Measurements from ENCODE around the gene AP3D1.

AP3D1 gene

DNA sequence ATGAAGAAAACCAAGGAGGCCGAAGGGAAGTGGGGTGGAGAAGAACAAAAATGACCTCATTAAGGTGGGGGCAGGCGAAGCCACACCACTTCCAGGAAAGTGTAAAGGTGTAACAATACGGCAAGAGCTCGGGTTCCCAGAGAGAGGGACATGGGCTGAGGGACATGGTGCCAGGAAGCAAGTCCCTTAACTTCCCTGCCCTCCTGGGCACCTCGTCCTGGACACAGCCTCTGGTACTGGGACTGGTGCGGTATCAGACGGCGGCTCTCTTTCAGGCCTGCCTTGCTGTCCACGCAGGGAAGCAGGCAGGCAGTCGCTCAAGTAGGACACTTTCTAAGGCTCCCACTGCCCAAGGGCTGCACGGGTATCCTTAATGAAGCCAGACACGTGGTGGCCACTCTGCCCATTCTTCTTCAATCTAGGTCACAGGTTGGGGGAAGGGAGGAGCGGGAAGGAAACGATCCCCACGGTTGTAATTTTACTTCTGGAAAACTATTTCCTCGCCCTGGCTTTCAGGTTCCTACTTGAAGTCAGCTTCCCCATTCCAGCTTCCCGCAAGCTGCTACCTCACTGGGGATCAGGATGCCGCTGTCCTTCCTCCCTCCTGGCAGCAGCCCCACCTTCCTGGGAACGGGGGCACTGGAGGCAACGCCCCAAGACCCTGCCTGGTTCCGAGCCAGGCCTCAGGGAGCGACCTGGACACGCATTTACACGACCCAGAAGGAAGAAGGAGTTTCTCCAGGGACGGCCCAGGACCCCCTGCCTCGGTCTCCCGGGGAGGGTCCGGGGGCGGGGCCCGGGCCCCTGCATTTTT lies 1.2 kb downstream of the AP3D1 start:
- TF ChIP-seq GATA2 (IDR thresholded peaks at IDR 0.05; ENCODE audit: low read depth, low read length) (no peak), GATA3 (IDR thresholded peaks at IDR 0.05; ENCODE audit: low read depth, low read length) (no peak)

- TF ChIP-seq GATA3 (IDR thresholded peaks at IDR 0.05; ENCODE audit: low read depth, low read length) (no peak), GATA2 (IDR thresholded peaks at IDR 0.05; ENCODE audit: low read depth, low read length) (no peak)
Measured at GRCh38 chr19:2148482-2149135, 2.8 kb downstream of the AP3D1 start.

DNA sequence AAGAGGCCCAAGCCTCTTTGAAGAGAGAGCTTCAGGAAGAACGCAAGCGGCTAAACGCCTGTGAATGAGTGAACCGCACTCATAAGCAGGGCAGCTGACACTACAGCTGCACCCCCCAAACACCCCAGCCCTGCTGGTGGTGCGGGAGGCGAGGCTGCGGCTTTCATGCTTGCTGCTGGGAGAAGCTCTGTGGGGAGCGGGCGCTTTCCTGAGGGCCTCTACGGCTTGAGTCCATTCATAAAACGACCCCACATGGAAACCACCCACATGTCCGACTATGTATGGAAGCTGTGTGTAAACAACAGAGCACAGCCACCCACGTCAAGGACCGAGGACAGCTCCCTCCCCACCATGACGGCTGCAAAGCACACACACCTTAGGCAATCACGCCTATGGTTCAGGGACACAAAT lies 5.5 kb downstream of the AP3D1 start:
- TF ChIP-seq GATA3 (IDR thresholded peaks at IDR 0.05; ENCODE audit: low read depth, low read length) (no peak), GATA2 (IDR thresholded peaks at IDR 0.05; ENCODE audit: low read depth, low read length) (no peak)

DNA sequence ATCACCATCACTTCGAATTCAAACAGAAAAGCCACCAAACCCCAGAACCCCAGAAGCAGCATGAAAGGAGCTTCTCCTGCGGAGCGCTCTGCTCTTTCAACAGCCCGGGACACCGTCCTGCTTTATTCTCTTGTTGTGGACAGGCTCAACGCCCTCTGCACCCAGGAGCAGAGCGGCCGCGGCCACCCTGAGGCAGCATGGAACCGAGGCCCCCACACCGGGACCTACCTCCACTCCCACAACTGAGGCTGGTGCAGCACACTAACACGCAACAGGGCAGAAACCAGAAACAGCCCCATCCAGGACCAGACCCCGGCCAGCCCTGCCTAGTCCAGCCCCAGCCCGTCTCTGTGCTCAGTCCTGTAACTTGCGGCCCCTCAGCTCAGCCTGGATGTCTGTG lies 7.2 kb downstream of the AP3D1 start:
- no peak for TF ChIP-seq GATA2 (IDR thresholded peaks at IDR 0.05; ENCODE audit: low read depth, low read length)
- no peak for TF ChIP-seq GATA3 (IDR thresholded peaks at IDR 0.05; ENCODE audit: low read depth, low read length)

DNA sequence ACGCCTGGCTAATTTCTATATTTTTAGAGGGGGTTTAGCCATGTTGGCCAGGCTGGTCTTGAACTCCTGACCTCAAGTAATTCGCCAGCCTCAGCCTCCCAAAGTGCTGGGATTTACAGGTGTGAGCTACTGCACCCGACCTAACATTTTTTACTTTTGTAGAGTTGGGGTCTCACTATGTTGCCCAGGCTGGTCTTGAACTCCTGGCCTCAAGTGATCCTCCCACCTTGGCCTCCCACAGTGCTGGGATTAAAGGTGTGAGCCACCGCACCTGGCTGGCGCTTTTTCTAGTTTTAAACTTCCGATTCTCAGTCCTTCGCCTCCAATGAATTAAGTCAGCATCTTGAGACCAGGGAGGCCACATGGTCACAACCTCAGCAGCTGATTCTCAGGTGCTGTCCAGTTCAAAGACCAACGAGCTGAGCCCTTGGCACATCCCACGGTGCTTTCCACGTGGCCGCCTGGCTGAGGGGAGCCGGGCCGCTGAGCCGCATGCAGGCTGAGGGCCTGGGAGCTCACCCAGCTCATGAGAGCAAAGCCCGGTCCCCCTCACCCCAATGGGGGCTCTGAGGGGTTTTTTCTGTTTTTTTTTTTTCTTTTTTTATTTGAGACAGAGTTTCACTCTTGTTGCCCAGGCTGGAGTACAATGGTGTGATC lies 9.1 kb downstream of the AP3D1 start:
- TF ChIP-seq GATA2 (IDR thresholded peaks at IDR 0.05; ENCODE audit: low read depth, low read length) = no peak
- TF ChIP-seq GATA3 (IDR thresholded peaks at IDR 0.05; ENCODE audit: low read depth, low read length) = no peak

DNA sequence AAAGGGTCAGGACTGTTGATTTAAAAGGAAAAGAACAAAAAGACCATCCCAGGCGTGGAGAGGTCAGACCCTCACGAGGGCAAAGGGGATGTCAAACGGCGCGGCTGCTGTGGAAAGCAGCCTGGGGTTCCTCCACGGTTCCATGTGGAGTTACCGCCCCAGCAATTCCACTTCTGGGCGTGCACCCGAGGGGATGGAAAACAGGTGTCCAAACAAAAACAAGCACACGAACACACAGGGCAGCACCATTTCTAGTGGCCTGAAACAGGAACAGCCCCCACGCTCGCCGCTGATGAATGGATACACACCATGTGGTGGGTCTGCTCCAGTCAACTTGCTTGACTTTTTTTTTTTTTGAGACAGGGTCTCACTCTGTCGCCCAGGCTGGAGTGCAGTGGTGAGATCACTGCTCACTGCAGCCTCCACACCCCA lies 11.2 kb downstream of the AP3D1 start:
- no peak for TF ChIP-seq GATA2 (IDR thresholded peaks at IDR 0.05; ENCODE audit: low read depth, low read length)
- TF ChIP-seq GATA3 (IDR thresholded peaks at IDR 0.05; ENCODE audit: low read depth, low read length) = no peak

DNA sequence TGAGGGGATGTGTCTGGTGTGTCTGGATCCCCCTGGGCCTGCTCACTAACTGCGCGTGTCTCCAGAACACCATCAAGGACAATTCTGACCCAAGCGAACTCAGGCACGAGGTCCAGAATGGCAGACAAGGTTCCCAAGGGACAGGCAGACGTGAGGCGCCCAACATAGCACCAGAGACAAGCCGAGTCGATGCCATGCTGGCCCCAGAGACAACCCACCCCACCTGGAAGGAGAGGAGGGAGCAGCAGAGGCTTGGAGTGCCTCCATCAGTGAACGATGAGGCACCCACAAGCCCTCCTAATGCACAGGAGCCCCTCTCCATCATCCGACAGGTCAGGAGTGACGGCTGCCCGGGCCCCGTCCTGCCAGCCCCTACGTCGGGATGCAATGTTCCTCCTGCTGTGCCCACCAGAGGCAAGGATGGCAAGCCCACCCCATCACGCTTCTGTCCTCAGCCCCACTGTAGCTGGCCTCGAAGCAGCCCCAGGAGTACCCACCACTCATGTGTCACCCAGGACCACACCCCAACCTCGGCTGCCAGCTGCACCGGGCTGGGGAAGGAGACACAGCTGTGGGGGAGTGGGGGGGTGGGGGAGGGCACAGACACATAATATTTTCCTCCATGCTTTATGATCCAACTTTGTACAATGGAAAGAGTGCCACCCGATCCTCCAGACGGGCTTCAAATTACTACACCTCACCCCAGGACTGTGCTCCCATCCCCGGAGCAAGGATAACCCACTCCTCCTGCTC lies 11.8 kb downstream of the AP3D1 start:
- TF ChIP-seq GATA2 (IDR thresholded peaks at IDR 0.05; ENCODE audit: low read depth, low read length) (no peak), GATA3 (IDR thresholded peaks at IDR 0.05; ENCODE audit: low read depth, low read length) (no peak)

DNA sequence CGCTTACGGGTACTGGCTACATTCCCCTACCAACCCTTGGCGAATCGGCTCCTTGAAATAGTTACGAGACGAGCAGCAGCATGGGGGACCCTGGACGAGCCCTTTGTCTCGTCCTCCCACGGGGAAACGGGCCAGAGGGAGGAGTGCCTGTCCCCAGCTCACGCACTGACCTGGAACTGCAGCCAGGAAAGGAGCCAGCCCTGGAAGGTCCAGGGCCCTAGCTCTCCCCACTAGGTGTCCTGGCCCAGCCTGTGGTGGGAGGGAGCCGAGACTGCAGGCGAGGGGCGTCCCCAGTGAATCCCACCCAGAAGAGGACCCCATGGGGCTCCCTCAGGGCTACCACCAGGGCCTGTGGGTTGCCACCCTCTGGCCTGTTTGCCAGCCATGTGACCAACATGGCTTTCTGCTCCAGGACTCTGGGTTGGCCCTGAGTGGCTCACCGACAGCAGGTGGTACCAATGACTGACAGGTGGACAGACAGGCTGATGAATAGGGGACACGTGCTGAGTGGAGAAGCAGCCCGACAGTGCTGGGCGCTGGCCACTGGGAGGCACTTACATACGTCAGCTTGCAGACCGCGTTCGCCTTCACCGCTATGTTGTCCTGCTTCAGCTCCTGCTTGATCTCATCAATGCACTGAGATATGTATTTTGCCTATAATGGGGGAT lies 13.2 kb downstream of the AP3D1 start:
- TF ChIP-seq GATA3 (IDR thresholded peaks at IDR 0.05; ENCODE audit: low read depth, low read length) (no peak), GATA2 (IDR thresholded peaks at IDR 0.05; ENCODE audit: low read depth, low read length) (no peak)

- TF ChIP-seq GATA2 (IDR thresholded peaks at IDR 0.05; ENCODE audit: low read depth, low read length) = no peak
- TF ChIP-seq GATA3 (IDR thresholded peaks at IDR 0.05; ENCODE audit: low read depth, low read length) = no peak
Measured at GRCh38 chr19:2136796-2137195, 14.6 kb downstream of the AP3D1 start.

DNA sequence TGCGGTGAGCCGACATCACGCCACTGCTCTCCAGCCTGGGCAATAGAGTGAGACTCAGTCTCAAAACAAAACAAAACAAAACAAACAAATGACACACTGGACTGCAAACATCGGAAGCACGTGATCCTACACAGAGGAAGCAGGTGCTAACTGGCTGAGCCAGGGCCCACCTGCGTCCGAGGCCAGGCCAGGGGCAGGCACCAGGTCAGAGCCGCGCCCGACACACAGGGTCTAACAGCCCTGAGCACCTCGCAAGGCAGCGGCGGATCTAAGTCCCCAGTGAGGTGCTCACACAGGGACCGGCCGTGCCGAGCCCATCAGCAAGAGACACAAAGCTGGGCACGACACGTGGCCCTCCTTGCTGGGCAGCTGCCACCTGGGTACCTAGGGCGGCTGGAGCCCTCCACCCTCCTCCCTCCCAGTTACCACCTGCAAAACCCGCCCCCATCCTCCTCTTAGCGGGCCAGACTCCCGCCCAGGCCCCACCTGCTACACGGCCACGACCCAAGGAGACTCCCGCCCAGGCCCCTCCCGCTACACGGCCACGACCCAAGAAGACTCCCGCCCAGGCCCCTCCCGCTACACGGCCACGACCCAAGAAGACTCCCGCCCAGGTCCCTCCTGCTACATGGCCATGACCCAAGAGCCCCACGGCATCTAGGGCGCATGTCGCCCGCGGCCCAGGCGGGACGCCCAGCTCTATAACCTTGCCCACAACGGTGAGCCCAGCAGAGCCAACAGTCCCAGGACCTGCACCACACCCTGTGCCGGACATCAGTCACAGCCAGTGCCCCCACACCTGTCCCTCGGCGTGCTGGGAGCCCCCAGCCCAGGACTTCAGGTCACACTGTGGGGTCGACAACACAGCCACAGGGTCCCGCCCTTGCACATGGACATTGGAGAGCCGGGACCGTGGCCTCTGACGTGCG lies 15.6 kb downstream of the AP3D1 start:
- TF ChIP-seq GATA3 (IDR thresholded peaks at IDR 0.05; ENCODE audit: low read depth, low read length) (no peak), GATA2 (IDR thresholded peaks at IDR 0.05; ENCODE audit: low read depth, low read length) (no peak)

GRCh38 chr19:2132731-2133490 lies 18.5 kb downstream of the AP3D1 start:
- no peak for TF ChIP-seq GATA3 (IDR thresholded peaks at IDR 0.05; ENCODE audit: low read depth, low read length)
- no peak for TF ChIP-seq GATA2 (IDR thresholded peaks at IDR 0.05; ENCODE audit: low read depth, low read length)

- TF ChIP-seq GATA3 (IDR thresholded peaks at IDR 0.05; ENCODE audit: low read depth, low read length) = no peak
- TF ChIP-seq GATA2 (IDR thresholded peaks at IDR 0.05; ENCODE audit: low read depth, low read length) = no peak
Measured at GRCh38 chr19:2132191-2132590, 19.2 kb downstream of the AP3D1 start.

All from SH-SY5Y (cell line).